Gastrocnemius medialis (tissue), 4 donors: ENCODE data around the gene ZNF202. TPM values are rescaled to one million over a fixed set of nuclear protein-coding genes. Genes with fewer than 3 reads are reported as not detected.

Experiments used
- ATAC-seq, 2 donors: fragments of 150-250 bp; one replicate each; pipeline ENCODE4 v1.9.1; 2016
- DNase-seq, 2 donors: peaks; one replicate each; pipeline ENCODE4 v3.0.0-alpha.2; 2019
- H3K27ac ChIP-seq, 4 donors: fragments of 200-600 bp; sonication (generic); 1 replicate in 1 of 4; 2 replicates in 3 of 4; pipeline ENCODE4 v1.5.1; 2016 to 2018; ENCODE audit warnings: mild to moderate bottlenecking in 2 of 4, moderate library complexity in 1 of 4
- H3K27me3 ChIP-seq, 3 donors: fragments of 200-600 bp; sonication (generic) in 2 of 3; 1 replicate in 1 of 3; 2 replicates in 2 of 3; pipeline versions ENCODE4 v1.5.1 to v1.6.0; 2016 to 2019; ENCODE audit warnings: mild to moderate bottlenecking in 1 of 3, moderate library complexity in 1 of 3
- H3K36me3 ChIP-seq, 2 donors: fragments of 200-600 bp; sonication (generic) in 1 of 2; one replicate each; pipeline ENCODE4 v1.5.1; 2017 to 2018
- H3K4me1 ChIP-seq, 2 donors: fragments of 200-600 bp; sonication (generic) in 1 of 2; one replicate each; pipeline ENCODE4 v1.5.1; 2016 to 2017; ENCODE audit warnings: mild to moderate bottlenecking in 2 of 2
- H3K4me3 ChIP-seq, 4 donors: fragments of 200-600 bp; sonication (generic) in 3 of 4; 1 replicate in 1 of 4; 2 replicates in 3 of 4; pipeline ENCODE4 v1.5.1; 2016 to 2019; ENCODE audit warnings: mild to moderate bottlenecking in 2 of 4
- H3K9me3 ChIP-seq, 3 donors: fragments of 200-600 bp; sonication (generic) in 2 of 3; 1 replicate in 1 of 3; 2 replicates in 2 of 3; pipeline ENCODE4 v1.5.1; 2016 to 2019
- CTCF ChIP-seq, 5 experiments: fragments of 450-650 bp in 3 of 5; fragments of 200-600 bp in 2 of 5; sonication (generic) in 2 of 5; IDR thresholded peaks in 4 of 5; conservative IDR thresholded peaks in 1 of 5; 1 replicate in 4 of 5; 2 replicates in 1 of 5; pipeline ENCODE4 v1.5.1; 2016 to 2019; ENCODE audit warnings: antibody characterized with exemption in 5 of 5, mild to moderate bottlenecking in 3 of 5, moderate library complexity in 3 of 5
- POLR2A ChIP-seq, 2 donors: fragments of 450-650 bp; IDR thresholded peaks; one replicate each; pipeline ENCODE4 v1.6.1; 2017; ENCODE audit warnings: antibody characterized with exemption in 2 of 2, mild to moderate bottlenecking in 2 of 2, moderate library complexity in 2 of 2
- in situ Hi-C, 4 donors: fragments of 200-750 bp; cut with MboI; loops; one replicate each; pipeline versions ENCODE4 v1.15.0 to v1.8.0; 2017; ENCODE audit warnings: low sequenced_read_pairs in 4 of 4
- intact Hi-C: fragments of 100-400 bp; cut with DNase I; formaldehyde crosslinking; loops from one replicate; pipeline ENCODE4 v1.15.1; 2023; ENCODE audit warnings: low total_unique reads
- total RNA-seq, 4 donors: library from RNA; depleted of rRNA; stranded (reverse); fragments of >200 nt; gene quantifications; one replicate each; pipeline versions ENCODE4 v1.1.0 to v1.2.3, GENCODE V29; 2016

The ZNF202 gene
- total RNA-seq, 4 donors from 2014 or later, result 3.9 to 11.4 (median 5.3) TPM

- peaks cover 5 to 8% of the 10 kb centered on the region in 2 donors for H3K4me1 ChIP-seq
- in situ Hi-C loops (loop anchor here in 2 of 4 donors (10.0 kb wide), 2 partner anchors 60 to 120 kb away; no protein-coding TSS in a partner anchor), intact Hi-C loops (no loop called here)
- no peak for ATAC-seq
- no peak for DNase-seq
- no peaks in the 10 kb centered on the region for H3K36me3 ChIP-seq
- no peak overlapping the region for H3K4me3 ChIP-seq
- TF ChIP-seq POLR2A (IDR thresholded peaks at IDR 0.05) (no peak), CTCF (IDR thresholded peaks at IDR 0.05 in 4 of 5, conservative IDR thresholded peaks at IDR 0.05 in 1 of 5) (no peak)
- no peaks in the 10 kb centered on the region for H3K9me3 ChIP-seq
- no peak overlapping the region for H3K27ac ChIP-seq
- H3K27me3 ChIP-seq, result no peaks in the 10 kb centered on the region
Observed at GRCh38 chr11:123704341-123704740, 37.1 kb downstream of the ZNF202 start.

GRCh38 chr11:123702696-123703095 lies 38.8 kb downstream of the ZNF202 start:
- Histone ChIP-seq H3K9me3 (no peaks in the 10 kb centered on the region), H3K36me3 (no peaks in the 10 kb centered on the region), H3K4me3 (no peak overlapping the region), H3K4me1 (peaks cover 5 to 8% of the 10 kb centered on the region in 2 donors), H3K27me3 (no peaks in the 10 kb centered on the region), H3K27ac (no peak overlapping the region)
- no peak for TF ChIP-seq CTCF (IDR thresholded peaks at IDR 0.05 in 4 of 5, conservative IDR thresholded peaks at IDR 0.05 in 1 of 5)
- no peak for TF ChIP-seq POLR2A (IDR thresholded peaks at IDR 0.05)
- intact Hi-C loops, result no loop called here
- in situ Hi-C loops, result loop anchor here in 2 of 4 donors (10.0 kb wide), 2 partner anchors 58 to 118 kb away; no protein-coding TSS in a partner anchor
- DNase-seq (no peak), ATAC-seq (no peak)

GRCh38 chr11:123702139-123702538 lies 39.3 kb downstream of the ZNF202 start:
- TF ChIP-seq POLR2A (IDR thresholded peaks at IDR 0.05) (no peak), CTCF (IDR thresholded peaks at IDR 0.05 in 4 of 5, conservative IDR thresholded peaks at IDR 0.05 in 1 of 5) (no peak)
- H3K27ac ChIP-seq, result no peak overlapping the region
- no peaks in the 10 kb centered on the region for H3K27me3 ChIP-seq
- in situ Hi-C loops (loop anchor here in 2 of 4 donors (10.0 kb wide), 2 partner anchors 57 to 117 kb away; no protein-coding TSS in a partner anchor), intact Hi-C loops (no loop called here)
- no peaks in the 10 kb centered on the region for H3K36me3 ChIP-seq
- H3K9me3 ChIP-seq, result no peaks in the 10 kb centered on the region
- no peak for DNase-seq
- no peak for ATAC-seq
- peaks cover 5 to 8% of the 10 kb centered on the region in 2 donors for H3K4me1 ChIP-seq
- H3K4me3 ChIP-seq, result no peak overlapping the region

- H3K4me1 ChIP-seq, result peaks cover 5 to 8% of the 10 kb centered on the region in 2 donors
- H3K27ac ChIP-seq, result no peak overlapping the region
- DNase-seq (no peak), ATAC-seq (no peak)
- TF ChIP-seq CTCF (IDR thresholded peaks at IDR 0.05 in 4 of 5, conservative IDR thresholded peaks at IDR 0.05 in 1 of 5) (no peak), POLR2A (IDR thresholded peaks at IDR 0.05) (no peak)
- no peak overlapping the region for H3K4me3 ChIP-seq
- no peaks in the 10 kb centered on the region for H3K27me3 ChIP-seq
- H3K9me3 ChIP-seq, result no peaks in the 10 kb centered on the region
- intact Hi-C loops, result no loop called here
- no peaks in the 10 kb centered on the region for H3K36me3 ChIP-seq
- in situ Hi-C loops, result loop anchor here in 2 of 4 donors (10.0 kb wide), 2 partner anchors 56 to 116 kb away; no protein-coding TSS in a partner anchor
Observed at GRCh38 chr11:123700772-123701171, 40.7 kb downstream of the ZNF202 start.
